SH-SY5Y (cell line): ENCODE data around the gene MAGEH1.

Experiments used
- GATA2 ChIP-seq: IDR thresholded peaks from 2 replicates; pipeline ENCODE4 v1.6.1; 2011; ENCODE audit warnings: mild to moderate bottlenecking, low read depth, low read length
- GATA3 ChIP-seq: IDR thresholded peaks from 2 replicates; pipeline ENCODE4 v1.6.1; 2011; ENCODE audit warnings: low read depth, mild to moderate bottlenecking, low read length, moderate library complexity

- TF ChIP-seq GATA2 (no peak), GATA3 (no peak)
Observed at GRCh38 chrX:55487143-55487542, 35.2 kb downstream of the MAGEH1 start.
